HCEC 1CT (cell line): ENCODE data around the gene KCNK10.

ENCODE experiments used
- DNase-seq: peaks from one replicate; pipeline ENCODE4 v3.0.0-alpha.2; 2017

KCNK10 gene

DNA sequence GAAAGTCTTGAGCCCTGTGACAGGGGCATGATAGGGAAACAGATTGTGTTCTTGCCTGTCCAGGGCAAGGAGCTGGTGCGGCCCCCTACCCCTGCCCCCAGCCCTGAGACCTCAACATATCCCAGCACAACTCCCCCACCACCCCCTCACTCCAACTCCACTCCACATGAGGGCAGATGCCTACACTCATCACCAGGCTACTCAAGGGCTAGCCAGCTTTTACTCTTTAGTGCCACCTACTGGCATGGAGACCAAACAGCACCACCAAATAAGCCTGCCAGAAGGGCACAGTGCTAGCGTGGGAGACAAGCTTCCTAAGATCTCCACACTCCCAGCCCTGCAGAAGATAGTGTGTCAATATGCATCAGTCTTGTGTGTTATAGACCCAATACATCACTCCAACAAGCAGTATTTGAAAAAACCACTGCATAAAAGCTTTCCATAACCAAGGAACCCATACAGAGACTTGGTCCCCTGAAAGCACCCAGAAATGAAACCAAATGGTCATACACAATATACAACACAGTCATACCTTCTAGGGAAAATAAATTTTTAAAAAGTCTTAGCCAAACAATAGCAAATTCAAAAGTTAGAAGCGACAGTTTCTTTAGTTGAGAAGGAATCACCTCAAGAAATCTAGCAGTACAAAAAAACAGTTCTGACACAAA is 154.4 kb downstream of the KCNK10 start:
- peak; percentile 21 for DNase-seq

DNA sequence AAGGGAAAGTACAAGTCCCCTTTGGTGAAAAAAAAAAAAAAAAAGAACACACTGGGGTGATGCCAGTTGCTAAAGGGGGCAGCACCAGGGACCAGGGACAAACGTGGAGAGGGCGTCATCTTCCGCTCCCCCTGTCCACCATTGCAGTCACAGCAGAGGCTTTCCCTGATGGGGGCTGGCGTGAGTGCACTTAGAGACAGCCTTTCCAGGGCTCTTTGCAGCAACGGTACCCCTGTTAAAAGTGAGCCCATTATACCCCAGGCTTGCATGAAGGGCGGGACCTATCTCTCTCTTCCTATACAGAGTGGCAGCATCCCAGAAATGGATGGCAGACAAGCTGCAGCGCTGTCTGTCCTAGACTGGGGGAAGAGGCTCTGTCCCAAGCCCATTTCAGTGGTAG is 155.0 kb downstream of the KCNK10 start:
- DNase-seq = no peak

DNA sequence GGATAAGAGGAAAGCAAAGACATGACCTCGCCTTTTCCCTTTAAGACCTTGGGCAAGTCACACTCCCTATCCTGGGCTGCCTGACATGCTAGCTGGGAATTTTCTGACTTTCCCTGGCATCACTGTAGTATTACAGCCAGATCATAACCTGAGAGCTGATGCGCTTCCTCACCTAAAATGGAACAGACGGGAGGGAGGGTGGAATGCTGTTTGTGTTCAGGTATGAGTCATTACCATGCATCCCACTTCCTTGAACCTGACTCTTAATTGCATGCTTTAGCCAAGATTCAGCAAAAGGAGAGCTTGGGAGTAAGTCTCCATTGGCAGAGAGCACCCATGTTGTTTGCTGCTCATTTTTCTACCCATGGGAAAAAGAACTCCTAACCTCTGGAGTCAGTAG is 156.5 kb downstream of the KCNK10 start:
- no peak for DNase-seq

DNA sequence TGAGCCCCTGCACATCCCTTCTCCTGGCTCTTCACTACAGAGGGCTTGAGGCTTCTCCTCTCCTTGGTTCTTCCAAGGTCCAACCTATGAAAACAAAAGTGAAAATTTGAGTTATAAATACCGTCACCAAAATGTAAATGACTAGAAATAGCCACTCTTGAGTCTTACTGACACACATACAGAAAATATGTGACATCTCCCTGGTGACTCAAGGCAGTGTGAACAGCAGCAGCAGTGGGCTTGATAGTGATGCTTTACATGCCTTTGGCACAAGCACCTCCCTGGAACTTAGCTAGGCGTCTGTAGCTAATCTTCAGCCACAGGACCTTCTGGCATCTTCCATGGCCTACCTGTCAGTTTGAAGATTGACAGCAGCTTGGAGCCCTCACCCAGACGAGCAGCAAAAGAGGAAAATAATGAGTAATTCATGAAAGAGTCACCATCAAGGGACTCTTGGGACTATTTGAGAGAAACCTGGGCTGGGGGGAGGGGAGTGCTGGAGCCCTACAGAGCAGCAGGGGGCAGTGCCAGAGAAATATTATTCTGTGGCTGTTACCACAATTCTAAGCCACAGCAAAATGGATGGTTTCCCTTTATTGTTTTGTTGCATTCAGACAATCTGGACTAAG is 158.0 kb downstream of the KCNK10 start:
- DNase-seq = no peak

DNA sequence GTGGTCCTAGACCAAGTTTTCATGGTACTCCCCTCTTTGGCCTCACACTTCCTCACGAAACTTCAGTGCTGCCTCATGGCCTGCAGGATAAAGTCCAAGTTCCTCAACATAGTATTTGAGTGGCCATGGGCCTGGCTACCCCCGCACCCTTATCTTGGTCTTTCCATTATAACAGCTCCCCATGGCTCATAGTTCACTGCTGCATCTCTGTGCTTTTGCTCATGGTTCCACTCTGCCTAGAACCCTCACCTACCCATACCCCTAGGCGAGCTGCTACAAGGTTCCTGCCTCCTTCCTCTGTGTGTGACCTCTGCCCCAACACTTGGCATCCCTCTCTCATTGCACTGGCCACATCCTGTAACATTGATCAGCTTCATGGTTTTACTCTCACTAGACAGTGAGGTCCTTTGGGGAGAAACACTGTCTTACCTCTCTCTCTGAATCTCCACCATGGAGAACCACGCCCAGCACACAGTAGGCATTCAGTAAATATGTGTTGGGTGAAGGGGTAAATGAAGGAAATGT is 159.3 kb downstream of the KCNK10 start:
- no peak for DNase-seq

DNA sequence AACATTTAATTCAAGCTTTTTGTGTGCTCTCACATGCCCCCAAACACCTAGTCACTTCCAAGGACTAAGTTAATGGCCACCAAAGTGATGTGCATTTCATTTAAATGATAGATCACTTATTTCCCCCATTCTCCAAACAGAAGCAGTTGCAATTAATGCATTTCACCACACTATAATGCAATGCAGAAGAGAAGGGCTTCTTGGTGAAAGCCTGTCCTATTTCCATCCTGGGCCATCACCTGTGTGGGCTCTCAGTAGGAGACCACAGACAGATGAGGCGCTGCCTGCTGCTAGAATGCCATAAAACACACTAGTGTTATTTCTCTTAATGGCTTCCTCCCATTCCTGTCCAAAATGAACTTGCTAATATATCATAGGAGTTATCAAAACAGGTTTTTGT is 166.9 kb downstream of the KCNK10 start:
- DNase-seq = no peak

DNA sequence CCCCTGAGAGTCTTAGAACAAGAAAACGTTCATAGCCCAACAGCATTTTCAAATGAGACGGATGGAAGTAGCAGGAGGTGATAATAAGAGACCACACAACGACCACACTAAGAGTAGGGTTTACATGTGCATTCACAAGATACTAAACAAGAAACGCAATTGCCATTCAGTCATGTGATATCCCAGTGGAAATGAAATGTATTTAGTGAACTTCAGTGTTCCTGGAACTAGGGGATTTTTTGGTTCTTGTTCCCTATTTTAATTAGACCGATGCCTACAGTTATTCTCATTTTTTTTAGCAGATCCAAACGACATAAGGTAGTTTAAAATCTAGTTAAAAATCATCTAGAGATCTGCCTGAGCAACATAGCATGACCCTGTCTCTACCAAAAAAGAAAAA is 168.1 kb downstream of the KCNK10 start:
- DNase-seq = no peak

DNA sequence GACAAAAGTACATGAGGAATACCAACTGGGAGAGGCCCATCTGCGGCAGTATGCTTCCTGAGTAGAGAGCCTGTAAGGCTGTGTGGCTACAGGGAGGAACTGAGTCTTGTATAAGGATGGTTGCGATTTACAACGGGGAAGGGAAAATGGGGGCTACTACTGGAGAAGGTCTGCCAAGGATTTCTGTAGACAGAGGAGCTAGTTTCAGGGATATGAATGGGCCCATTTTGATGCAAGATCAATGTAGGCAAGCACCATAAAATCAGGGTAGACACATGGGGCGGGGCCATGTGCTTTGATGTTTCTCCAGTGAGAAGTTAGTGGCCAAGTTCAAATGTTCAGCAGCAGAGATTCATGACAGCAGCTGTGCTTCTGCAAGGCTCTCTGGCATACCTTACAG is 168.7 kb downstream of the KCNK10 start:
- no peak for DNase-seq

DNA sequence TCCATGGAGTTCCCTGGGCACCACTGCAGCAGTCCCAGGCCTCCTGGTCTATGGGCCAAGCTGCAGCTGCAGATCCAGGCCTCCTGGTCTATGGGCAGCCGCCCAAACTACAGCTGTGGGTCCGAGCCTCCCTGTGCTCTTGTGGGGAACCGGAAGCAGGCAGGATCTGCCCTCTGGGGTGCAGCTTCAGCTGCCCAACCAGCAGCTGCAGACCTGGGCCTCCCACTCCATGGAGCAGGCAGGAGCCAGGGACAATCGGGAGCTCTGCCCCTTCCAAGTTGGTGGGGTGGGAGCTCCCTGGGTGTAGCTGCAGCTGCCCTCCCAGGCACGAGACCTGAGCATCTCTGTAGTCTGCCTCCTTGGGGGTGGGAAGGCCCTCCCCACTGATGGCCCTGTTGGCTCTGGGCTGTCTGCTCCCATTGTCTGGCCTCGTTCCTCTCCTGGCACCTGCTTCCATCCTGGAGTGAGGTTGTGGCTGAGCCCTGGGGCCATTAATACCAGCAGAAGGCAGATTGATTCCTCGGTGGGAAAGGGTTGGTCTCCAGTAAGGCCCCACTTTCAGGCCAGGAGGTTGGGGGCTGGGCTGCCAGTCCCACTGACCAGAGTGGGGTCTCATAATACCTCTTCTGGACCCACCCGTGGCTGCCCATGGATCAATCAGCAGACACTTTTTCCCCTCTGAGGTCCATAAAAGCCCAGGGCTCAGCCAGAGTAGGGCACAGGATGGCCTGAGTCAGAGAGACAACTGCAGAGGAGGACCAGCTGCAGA is 176.0 kb downstream of the KCNK10 start:
- no peak for DNase-seq

DNA sequence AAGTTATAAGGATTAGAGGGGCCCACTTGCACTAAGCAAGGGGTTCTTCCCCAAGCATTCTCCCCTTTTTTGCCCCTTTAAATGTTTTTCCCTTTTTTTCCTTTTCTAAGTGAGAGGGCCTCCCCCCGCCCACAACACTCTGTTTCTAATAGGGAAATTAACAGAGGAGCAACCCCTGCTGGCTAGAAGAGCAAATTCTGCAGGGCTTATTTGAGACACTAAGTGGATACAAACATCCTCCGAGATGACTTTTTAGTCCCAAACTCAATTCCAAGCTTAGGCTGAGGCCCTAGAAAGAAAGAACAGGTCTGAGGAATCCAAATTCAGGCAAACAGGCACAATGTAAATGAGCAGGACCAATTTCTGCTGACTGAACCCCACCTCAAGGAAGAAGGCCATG is 179.3 kb downstream of the KCNK10 start:
- no peak for DNase-seq

DNA sequence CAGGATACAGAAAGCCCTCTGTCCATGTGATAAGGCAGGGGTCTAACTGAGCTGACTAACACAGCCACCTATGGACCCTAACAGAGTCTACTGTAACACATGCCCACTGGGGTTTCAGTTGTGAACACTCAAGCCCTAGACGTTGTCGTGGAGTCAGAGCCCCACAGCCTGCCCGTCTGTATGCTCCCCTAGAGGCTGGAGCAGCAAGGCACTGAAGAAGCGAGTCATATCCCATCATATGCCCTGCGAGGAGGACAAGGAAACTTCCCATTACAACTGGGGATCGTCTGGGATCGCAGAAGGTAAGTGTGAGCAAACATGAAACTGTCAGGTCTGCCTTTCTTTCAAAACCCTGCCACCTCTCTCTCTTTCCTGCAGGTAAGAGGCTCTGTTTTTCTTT is 180.1 kb downstream of the KCNK10 start:
- DNase-seq = no peak

DNA sequence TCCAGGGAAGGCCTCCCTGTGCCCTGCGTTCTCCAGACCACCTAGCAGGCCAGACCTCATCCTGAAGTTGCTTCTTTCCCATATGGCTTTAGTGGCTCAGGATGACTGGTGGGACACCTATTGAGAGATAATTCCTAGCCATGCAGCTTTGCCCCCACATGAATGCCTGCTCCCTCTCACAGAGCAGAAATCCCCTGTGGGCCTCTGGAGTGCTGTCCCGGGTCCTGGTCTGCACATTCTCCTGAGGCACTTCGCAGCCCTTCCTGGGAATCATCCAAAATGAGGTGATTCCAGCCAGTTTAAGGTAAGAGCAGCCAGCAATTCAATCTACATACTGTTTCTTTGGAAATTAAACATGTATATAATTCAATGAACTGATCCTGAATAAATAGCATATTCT is 182.2 kb downstream of the KCNK10 start:
- DNase-seq = no peak

DNA sequence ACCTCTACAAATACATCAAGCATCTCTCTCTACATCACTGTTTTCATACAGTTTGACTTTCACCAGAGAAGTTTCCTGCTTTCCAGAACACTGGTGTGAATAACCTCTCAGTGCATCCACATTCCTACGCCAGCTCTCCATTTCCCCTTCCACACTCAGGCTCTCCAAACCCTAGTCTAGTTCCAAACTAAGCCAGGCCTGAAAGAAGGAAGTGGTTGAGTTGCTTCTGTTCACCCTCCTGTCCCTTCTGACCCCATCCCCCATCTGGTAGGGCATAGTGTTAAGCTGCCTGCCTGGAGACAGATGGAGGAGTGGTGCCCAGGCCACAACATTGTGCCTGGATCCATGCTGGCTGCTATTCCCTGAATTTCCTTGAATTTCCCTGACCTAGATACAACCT is 185.7 kb downstream of the KCNK10 start:
- no peak for DNase-seq
